GM19455 (cell line): ENCODE data around the gene MINDY3.
A peak's percentile ranks its signal among the peaks of the same experiment; 100 is the strongest.

Source experiments
- ATAC-seq: cut with Tn5 transposase; IDR thresholded peaks from one replicate; pipeline ENCODE4 v1.9.1; 2021; ENCODE audit not compliant: unreplicated experiment

MINDY3 gene

DNA sequence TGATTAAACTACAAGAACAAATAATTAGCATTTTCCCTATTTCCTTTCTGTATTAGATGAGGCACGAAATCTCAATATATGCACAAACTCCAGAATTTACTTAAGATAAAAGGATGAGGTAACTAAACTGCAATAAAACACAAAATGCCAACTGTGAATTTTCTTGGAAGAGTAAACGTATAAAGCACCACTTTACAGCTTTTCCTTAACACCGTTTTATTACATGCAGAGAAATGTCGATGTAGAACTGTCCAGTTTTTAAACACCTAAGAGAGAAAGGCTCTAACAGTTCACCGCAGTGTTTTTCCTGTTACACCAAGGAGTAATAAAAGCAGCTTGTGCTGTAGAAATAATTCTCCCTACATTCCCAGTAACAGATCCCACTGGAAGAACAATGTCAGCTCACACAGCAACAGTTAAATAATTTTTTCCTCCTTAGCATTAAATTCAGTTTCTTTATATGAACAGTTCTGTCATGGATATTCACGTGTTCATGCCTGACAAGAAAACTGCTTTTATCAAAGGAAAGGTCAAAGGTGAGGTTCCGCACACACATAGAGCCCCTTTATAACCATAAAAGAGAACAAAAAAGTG, 52.0 kb downstream of the MINDY3 start:
- no peak for ATAC-seq

DNA sequence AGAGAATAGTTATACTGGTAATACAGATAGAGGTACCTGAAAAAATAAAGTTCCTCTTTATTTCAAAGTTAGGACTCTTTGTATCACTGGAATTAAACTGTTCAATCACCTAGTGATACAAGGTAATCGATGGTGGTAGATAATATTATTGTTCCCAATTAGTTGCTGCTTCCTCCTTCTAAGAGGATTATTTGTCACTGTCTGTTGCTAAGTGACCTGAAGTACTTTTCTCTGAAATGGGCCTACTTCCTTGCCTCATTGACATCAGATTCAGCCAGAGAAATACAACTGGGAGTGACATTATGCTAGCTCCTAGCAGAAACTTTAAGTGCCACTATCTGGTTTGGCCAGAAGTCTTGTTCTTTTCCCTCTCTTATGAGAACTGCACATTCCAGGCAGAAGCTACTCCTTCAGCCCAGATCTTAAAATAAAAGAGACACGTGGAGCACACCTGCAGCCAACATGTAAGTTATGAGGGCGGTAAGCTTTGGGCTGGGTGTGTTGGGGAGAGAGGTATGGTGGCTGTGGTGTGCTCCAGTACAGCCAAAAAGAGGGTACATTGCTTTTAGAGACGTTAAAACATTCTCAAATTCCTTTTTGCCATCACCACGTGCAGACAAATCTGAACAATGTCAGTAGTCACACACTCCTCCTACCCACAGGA, 54.8 kb downstream of the MINDY3 start:
- no peak for ATAC-seq

DNA sequence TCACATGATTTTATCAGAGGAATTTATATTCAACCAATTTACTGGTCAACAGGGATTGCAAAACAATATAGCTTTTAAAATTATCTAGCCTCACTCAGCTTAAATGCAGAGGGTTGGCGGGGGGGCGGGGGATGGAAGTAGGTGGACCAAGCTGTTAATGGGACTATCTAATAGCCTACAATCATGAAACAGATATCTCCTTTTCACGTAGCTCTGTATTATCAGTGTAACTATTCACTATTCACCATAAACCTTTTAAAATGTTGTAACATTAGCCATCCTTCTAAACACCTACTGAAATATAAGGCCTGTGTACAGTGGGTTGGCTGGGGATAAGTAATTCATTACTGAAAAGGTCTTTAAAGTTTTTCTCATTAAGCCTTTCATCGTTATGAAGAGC, 56.2 kb downstream of the MINDY3 start:
- no peak for ATAC-seq

DNA sequence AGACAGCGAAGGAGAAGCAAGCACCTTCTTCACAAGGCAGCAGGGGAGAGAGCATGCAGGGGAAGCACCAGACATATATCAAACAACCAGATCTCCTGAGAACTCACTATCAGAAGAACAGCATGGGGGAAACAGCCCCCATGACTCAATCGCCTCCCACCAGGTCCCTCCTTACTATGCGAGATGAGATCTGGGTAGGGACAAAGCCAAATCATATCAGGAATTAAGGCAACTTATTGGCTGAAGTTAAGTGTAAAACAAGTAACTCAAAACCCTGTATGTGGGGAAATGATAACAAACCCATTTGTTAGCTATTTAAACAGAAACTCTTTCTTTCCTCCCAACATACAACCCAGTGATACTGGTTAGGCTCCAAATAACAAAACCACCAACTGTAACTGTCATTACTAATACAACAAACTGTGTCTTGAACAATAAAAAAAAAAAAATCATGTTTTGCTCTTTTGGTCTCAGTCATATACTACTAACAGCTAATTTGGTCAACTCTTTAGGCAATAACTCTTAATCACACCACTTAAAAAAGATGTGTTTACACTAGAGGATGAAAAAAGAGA, 57.8 kb downstream of the MINDY3 start:
- no peak for ATAC-seq

DNA sequence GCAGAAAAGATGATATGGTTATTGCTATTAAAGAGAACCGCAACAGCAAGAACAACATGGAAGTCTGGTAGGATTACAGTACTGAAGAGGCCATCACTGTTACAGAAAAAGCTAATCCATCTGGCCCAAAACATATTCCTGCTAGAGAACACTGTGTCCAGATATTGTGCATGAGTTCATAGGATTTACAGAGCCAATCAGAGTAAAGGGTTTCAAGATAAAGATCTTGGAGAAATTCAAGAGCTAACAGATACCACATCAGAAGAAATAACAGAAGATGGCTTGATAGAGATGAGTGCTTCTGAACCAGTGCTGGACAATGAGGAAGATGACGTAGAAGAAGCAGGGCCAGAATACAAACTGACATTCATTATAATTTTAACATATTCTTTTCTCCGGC, 58.7 kb downstream of the MINDY3 start:
- no peak for ATAC-seq

DNA sequence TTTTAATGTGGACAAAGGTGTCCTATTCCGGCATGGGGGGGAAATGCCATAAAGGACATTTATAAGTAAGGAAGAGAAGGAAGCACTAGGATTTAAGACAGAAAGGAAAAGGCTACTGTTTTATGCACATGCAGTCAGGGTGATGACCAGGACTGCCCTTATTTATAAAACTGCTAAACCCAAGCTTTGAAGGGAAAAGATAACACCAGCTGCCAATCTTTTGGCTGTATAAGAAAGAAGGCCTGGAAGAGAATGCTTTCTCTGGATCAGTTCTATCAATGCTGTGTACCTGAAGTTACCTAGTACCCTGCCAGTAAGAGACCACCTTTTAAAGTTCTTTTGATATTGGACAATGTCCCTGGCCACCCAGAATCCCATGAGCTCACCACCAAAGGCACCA, 59.2 kb downstream of the MINDY3 start:
- no peak for ATAC-seq

DNA sequence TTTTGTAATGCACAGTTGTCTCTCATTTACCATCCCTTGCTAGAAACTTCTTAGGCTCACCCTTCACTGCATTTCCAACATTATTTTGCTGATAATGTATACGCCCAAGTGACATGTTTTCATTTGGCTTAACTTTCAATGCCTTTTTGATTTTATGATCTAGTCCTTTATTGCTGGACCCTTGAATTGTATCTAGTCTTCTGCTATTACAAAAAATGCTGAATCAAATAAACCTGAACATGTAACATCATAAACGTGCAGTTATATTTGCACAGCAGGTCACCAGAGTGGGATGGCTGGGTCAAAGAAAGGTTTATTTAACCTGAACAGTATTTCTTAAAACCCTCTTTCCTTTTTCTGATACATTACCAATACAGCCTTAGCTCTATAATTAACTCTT, 63.0 kb downstream of the MINDY3 start:
- no peak for ATAC-seq

DNA sequence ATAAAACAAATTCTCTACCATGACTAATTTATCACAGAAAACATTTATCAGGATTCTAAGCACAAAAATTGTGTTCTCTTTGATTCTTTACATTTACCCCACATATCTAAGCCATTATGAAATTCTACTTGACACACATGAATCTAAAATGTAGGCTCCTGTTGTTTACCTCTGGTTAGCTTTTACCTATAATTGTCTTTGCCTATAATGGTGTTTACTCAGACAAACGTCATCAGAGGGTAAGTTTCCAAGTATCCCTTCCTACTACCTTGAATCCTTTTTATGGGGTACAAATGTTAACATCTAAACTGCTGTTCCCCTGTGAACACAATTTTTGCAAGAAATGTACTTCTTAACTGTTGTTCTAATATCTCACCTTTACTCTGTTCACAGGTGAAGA, 63.5 kb downstream of the MINDY3 start:
- ATAC-seq, result no peak

DNA sequence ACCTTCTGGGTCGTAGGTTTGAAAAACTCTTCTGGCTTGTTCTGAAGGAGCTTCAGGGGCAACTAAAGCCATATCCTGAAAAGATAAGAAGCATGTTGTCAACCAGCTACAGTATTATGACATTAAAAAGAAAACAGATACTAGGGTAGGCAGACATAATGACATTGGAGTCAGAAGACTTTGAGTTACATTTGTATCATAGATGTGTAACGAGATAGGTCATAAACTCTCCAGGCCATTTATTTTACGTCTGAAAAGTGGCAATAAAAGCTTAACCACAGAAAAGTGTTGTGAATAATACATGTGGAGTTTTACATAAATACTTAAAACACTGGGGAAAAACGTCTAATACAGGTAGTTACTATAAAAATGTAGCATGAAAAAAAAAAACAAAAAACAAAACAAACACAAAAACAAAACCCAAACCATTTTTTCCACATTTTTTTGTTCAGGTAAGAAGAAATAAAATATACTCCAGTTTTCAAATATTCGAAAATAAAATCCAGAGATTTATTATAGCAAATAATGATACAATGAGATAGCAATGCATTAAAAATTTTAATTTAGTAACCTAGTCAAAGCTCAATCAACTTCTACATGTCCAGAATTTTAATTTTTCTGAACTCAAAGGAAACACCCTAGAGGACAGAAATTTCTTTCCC, 64.1 kb downstream of the MINDY3 start:
- ATAC-seq, result no peak

DNA sequence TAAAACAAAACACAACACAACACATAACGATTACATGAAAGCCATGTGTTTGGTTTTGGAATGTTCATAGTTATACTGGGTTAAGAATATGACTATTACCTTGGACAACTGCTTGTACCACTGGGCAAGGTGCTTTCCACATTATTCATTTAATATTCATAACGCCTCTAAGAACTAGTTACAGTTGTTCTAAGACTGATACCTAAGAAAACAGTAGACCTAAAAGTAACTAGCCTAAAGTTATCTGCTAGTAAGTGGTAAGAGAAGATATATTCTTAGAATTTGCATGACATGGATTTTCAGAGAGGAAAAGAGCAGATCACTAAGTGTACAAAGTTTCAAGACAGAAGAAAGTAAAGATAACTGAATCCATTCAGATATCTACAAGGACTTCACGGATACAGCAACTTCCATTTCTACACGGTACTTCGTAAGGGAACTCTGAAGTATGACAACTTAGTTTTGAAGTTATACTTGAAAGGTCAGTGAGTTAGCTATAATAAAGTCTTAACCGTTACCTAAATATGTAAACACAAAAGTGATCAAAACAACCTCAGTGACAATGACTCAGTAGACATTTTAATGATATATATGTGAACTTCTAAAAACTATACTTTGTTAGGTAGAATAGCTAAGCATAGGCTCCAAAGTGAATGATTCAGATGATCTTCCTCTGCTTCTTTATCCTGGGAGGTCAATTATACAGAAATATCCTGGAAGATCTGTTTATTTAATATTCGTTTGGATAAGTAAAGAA, 65.1 kb downstream of the MINDY3 start:
- no peak for ATAC-seq

DNA sequence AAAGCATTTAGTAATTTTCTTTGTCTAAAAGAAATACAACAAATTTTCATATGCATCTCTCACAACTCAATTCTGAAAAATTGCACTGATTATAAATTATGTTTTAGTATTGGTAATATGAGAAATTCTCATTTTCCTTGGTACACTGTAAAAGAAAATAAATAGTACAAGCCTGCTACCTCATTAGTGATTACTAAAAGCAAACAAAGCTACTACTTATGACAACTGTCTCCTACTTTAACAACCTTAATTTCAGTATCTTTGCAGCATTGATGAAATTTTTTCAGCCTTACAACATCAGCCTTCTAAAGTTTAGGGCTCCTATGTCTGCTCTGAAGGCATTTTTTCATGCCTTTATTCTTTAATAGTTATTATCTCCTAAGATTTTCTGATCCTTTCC, 65.7 kb downstream of the MINDY3 start:
- no peak for ATAC-seq

DNA sequence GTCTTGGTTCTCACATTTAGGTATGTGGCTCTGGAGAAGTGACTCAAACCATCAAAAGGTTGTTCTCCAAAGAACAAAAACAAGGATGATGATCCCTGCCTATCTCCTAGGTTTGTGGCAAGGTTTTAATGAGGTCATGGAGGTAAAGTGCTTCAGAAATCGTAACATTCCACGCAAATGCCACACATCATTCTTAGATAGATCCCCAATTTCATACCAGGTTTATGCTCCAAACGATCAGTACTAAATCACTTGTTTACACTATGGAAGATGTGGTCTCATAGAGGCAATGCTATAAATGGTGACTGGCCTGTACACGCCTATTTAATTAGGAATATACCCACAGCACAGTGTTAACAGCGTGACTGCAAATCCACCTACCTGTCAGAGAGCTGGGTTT, 66.6 kb downstream of the MINDY3 start:
- no peak for ATAC-seq

DNA sequence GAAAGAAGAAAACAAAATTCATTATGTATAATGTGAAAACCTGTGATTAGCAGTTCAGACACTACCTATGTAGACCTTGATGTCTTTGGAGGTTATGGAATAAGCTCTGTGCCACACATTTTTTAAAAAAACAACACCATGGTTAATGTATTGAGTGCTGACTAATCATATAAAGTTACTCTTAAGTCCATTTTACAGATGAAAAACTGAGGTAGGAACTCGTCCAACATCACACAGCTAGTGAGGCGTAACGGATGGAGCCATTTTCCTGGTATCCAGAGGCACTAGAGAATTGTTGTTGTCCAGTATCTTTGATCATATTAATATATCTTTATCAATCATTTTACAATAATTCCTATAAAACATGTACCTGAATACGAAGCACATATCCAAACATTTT, 67.5 kb downstream of the MINDY3 start:
- no peak for ATAC-seq

DNA sequence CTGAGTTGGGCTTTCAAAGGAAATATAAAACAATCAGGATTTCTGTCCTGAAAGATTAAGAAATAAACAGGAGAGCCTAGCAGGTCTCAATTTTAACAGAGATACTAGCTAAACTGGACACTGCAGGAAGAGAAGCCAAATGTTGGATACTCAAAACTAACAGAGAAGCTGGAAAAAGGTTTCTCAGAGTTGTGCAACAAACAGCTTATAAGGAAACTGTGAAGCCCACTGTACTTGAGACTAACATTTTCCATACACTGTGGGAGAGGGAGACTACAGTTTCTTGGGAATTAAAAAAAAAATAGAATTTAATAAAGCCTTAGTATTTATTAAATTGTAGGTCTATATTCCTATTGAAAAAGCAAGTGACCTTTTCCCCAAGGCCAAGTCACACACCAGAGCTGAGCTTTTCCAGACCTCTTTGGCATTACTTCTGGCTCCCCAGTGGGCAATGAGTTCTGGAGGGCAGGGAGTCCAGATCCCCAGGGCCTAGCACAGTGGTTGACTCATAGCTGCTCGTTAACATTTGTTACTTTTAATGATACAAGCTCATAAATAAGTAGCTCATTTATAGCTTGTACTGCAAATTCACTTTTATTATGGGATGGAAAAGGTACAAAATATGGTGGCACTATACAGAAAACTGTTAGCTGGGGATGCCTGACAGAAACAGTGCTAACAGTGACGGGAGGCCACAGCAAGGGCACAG, 68.3 kb downstream of the MINDY3 start:
- ATAC-seq, result no peak

DNA sequence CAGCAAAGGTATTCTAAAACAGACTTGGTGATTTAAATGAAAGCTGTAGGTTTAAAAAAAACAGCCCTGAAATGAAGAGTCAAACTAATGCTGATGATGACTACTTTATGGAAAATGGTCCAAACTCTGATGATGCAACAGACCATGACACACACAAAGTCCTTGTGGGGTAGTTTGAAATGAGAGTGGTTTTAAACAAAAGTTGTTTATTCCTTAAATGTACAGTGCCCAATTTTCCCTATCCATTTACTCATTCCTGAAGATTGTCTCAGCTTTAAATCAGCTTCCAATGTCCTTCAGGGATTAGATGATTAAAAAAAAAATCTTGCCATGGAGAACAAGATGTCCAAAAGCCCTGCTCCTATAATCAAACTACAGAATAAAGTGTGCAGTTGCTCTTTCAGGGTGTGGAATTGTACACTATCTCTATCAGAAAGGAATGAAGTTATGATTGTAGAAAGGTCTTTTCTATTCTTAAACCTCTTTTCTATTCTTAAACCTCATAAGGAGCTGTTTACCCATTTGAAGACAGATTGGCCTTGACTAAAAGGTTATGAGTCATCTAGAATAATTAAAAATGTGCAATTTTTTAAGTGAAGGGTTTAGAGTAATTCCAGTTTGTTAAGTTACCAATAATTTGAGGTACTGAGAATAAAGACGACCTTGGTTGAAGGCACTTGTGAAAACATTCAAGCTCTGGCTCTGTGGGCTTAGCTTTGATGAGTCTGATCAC, 70.3 kb downstream of the MINDY3 start:
- ATAC-seq, result no peak

DNA sequence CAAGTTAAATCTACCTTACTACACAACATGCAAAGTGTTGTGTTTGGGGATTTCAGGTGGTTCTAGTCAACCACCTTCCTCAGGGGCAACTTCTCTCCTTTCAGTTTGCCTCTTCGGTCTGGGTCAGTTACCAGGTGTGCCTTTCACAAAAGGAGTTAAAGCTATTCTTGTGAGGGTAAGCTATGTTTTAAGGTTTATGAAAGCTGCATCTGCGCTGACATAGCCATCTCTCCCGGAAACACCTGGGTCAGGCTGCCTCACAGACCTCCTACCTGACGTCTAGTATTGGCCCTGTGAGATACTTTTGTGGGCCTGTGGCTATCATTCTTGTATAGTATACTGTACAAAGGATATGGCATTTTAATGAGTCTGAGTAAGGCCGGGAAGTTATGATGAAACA, 72.9 kb downstream of the MINDY3 start:
- peak; percentile 82 for ATAC-seq

DNA sequence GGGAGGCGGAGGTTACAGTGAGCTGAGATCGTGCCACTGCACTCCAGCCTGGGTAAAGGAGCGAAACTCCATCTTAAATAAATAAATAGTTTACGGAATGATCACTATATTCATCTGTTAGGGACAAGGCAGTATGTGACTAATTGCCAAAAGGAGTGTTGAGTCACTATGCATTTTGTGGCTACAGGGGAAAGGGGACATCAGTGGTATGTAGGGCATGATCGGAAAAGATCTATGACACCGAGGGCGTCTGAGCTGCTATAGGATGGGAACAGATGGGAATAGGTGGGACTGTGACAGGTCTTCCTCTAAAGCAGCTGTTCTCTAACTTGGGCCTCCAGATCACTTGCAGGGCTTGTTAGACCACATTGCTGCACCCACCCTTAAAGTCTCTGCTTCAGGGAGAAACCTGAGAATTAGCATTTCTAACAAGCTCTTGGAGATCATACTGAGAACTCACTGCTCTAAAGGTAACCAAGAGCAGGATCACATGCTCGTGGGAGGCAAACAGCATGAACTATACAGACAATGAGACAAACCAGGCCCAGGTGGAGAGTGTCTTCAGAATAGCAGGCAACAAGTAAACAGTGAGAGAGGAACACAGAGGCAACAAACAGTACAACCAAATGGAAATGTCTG, 75.5 kb downstream of the MINDY3 start:
- no peak for ATAC-seq

DNA sequence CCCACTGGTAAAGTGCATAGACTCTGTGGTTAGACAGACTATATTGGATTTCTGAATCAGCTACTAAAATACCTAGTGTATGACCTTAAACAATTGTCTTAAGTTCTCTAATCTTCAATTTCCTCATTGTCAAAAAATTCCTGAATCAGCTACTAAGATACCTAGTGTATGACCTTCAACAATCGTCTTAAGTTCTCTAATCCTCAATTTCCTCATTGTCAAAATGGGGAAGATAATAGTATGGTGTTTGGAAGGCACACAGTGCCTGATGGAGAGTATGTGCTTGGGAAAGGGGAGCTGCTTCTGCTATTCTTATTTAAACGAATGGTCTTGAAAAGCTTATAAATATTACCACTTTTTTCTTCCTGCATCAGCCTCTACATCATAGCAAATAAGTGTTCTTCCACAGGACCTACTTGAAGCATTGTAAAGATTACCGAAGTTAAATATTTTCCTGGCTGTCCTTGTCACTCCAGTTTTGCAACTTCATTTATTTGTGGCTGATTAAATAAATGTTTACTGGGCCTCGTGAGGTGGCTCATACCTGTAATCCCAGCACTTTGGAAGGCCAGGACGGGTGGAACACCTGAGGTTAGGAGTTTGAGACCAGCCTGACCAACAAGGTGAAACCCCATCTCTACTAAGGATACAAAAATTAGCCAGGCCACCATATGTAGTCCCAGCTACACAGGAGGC, 76.2 kb downstream of the MINDY3 start:
- no peak for ATAC-seq

DNA sequence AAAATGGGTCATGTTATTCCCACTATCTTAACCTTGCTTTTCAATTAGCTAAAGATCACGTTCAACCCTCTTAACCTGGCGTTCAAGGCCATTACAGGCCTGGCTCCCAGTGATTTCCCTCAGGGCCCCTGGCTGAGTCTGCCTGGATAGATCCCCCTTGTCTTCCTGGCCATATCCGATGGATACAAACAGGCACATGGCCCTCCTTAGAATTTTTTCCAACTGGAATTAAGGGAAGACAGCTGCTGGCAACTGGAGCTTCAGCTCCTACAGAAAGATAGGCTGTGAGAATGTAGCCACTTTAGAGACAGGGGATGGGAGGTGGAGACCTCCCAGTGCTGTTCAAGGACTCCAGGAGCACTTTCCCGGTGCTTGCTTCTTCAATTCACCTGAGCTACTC, 77.5 kb downstream of the MINDY3 start:
- no peak for ATAC-seq
